Peyer's patch (tissue), 4 donors: ENCODE results near the gene BUB1B. TPM values are rescaled to one million over a fixed set of nuclear protein-coding genes. Genes with fewer than 3 reads are reported as not detected.

ENCODE experiments used
- DNase-seq, 3 donors: peaks; one replicate each; pipeline ENCODE4 v3.0.0-alpha.2; 2017 to 2019
- H3K27ac ChIP-seq, 4 donors: fragments of 200-600 bp; sonication (generic); one replicate each; pipeline ENCODE4 v1.5.1; 2016 to 2019
- H3K27me3 ChIP-seq, 2 donors: fragments of 200-600 bp; sonication (generic); one replicate each; pipeline ENCODE4 v1.5.1; 2019
- H3K36me3 ChIP-seq, 3 donors: fragments of 200-600 bp; sonication (generic); one replicate each; pipeline ENCODE4 v1.5.1; 2016 to 2019
- H3K4me1 ChIP-seq, 4 donors: fragments of 200-600 bp; sonication (generic); one replicate each; pipeline ENCODE4 v1.5.1; 2016 to 2019
- H3K4me3 ChIP-seq, 4 donors: fragments of 200-600 bp; sonication (generic); 1 replicate in 3 of 4; 2 replicates in 1 of 4; pipeline ENCODE4 v1.5.1; 2016 to 2019; ENCODE audit warnings: mild to moderate bottlenecking in 1 of 4
- H3K9me3 ChIP-seq, 4 donors: fragments of 200-600 bp; sonication (generic); one replicate each; pipeline ENCODE4 v1.5.1; 2016 to 2019; ENCODE audit warnings: mild to moderate bottlenecking in 1 of 4
- POLR2A ChIP-seq, 2 donors: fragments of 450-650 bp; IDR thresholded peaks; one replicate each; pipeline ENCODE4 v1.5.1; 2017; ENCODE audit warnings: antibody characterized with exemption in 2 of 2, mild to moderate bottlenecking in 2 of 2, moderate library complexity in 2 of 2
- total RNA-seq, 4 donors: library from RNA; depleted of rRNA; stranded (reverse); fragments of >200 nt; gene quantifications; one replicate each; pipeline ENCODE4 v1.1.0, GENCODE V29; 2016
- TF ChIP-seq, protein P1 (sequence below), 6 experiments: fragments of 450-650 bp in 4 of 6; fragments of 200-600 bp in 2 of 6; sonication (generic) in 1 of 6; IDR thresholded peaks; one replicate each; pipeline ENCODE4 v1.5.1; 2017 to 2019; ENCODE audit warnings: antibody characterized with exemption in 6 of 6, mild to moderate bottlenecking in 3 of 6, moderate library complexity in 1 of 6

The BUB1B gene
- total RNA-seq, 4 donors from 2014 or later: 10.6 to 120 (median 13.3) TPM

GRCh38 chr15:40249477-40250303 lies 88.8 kb downstream of the BUB1B start:
- TF ChIP-seq, protein P1, sequence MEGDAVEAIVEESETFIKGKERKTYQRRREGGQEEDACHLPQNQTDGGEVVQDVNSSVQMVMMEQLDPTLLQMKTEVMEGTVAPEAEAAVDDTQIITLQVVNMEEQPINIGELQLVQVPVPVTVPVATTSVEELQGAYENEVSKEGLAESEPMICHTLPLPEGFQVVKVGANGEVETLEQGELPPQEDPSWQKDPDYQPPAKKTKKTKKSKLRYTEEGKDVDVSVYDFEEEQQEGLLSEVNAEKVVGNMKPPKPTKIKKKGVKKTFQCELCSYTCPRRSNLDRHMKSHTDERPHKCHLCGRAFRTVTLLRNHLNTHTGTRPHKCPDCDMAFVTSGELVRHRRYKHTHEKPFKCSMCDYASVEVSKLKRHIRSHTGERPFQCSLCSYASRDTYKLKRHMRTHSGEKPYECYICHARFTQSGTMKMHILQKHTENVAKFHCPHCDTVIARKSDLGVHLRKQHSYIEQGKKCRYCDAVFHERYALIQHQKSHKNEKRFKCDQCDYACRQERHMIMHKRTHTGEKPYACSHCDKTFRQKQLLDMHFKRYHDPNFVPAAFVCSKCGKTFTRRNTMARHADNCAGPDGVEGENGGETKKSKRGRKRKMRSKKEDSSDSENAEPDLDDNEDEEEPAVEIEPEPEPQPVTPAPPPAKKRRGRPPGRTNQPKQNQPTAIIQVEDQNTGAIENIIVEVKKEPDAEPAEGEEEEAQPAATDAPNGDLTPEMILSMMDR (IDR thresholded peaks at IDR 0.05): no peak
- no peak for TF ChIP-seq POLR2A (IDR thresholded peaks at IDR 0.05)
- H3K27ac ChIP-seq: no peak overlapping the region
- no peaks in the 10 kb centered on the region for H3K36me3 ChIP-seq
- DNase-seq: peak in 1 of 3 donors; percentile 30
- no peak overlapping the region for H3K4me3 ChIP-seq
- peaks cover 0 to 17% (median 9%) of the 10 kb centered on the region in 4 donors for H3K4me1 ChIP-seq
- no peaks in the 10 kb centered on the region for H3K9me3 ChIP-seq
- no peaks in the 10 kb centered on the region for H3K27me3 ChIP-seq

DNA sequence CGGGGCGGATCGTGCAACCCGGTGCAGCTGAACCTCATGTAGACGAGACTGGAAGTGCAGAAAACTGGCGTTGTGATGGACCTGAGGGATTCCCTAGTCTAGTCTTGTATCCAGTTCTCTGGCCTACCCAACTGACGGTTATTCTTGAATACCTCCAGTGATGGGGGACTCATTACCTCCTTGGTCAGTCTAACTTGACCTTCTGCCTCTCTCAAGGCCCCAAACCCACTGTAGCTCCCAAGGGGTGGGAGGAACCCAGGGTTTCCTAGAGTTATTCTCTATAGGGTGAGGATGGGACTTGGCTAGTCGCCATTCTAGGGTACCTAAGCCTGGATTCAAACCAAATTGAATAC lies 89.4 kb downstream of the BUB1B start:
- peak in 1 of 3 donors; percentile 3 for DNase-seq
- no peak for TF ChIP-seq POLR2A (IDR thresholded peaks at IDR 0.05)
- TF ChIP-seq, protein P1 (IDR thresholded peaks at IDR 0.05): no peak

GRCh38 chr15:40250771-40251483 lies 90.1 kb downstream of the BUB1B start:
- H3K27ac ChIP-seq: no peak overlapping the region

More for the DNA sequence above, 89.4 kb downstream of the BUB1B start:
- H3K4me3 ChIP-seq: no peak overlapping the region
- no peak overlapping the region for H3K27ac ChIP-seq
- no peaks in the 10 kb centered on the region for H3K36me3 ChIP-seq
- H3K4me1 ChIP-seq: peaks cover 0 to 17% (median 9%) of the 10 kb centered on the region in 4 donors
- H3K9me3 ChIP-seq: no peaks in the 10 kb centered on the region
- H3K27me3 ChIP-seq: no peaks in the 10 kb centered on the region

DNA sequence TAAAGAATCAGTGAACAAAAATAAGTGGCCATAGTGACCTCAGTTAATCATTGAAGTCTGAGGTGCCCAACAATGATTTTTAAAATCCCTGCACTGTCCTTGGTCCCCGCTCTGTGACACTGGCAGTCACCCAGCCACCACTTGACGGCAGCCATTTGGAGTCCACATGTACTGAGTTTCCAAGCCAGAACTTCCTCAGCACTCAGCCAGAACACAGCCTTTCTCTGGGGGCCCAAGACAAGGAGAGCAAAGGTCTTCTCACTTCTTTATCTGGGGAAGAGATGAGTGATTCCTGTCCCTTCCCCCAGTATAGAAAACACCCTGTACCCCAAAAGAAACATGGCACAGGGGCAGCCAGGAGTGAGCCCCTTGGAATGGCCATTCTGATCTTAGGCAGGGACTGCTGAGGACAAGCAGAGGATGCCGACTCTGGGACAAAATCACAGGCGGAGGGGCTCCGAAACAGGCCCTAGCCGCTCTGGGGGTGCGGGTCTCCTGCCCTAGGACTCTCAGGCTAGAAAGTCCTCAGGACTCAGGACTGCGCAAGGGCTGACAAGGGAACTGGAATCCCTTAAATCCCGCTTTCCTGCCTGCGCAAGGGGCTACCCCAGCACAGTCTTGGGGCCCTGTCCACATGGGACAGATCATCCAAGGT lies 90.7 kb downstream of the BUB1B start:
- Histone ChIP-seq H3K4me1 (peaks cover 0 to 17% (median 9%) of the 10 kb centered on the region in 4 donors), H3K27me3 (no peaks in the 10 kb centered on the region), H3K27ac (no peak overlapping the region), H3K4me3 (no peak overlapping the region), H3K9me3 (no peaks in the 10 kb centered on the region), H3K36me3 (no peaks in the 10 kb centered on the region)
- TF ChIP-seq, protein P1 (IDR thresholded peaks at IDR 0.05): no peak
- no peak for TF ChIP-seq POLR2A (IDR thresholded peaks at IDR 0.05)
- DNase-seq: peak in 1 of 3 donors; percentile 24

More at GRCh38 chr15:40250771-40251483, 90.1 kb downstream of the BUB1B start:
- Histone ChIP-seq H3K4me3 (no peak overlapping the region), H3K27me3 (no peaks in the 10 kb centered on the region), H3K4me1 (peaks cover 0 to 17% (median 9%) of the 10 kb centered on the region in 4 donors), H3K9me3 (no peaks in the 10 kb centered on the region), H3K36me3 (no peaks in the 10 kb centered on the region)
- no peak for TF ChIP-seq POLR2A (IDR thresholded peaks at IDR 0.05)
- TF ChIP-seq, protein P1 (IDR thresholded peaks at IDR 0.05): no peak
- DNase-seq: peak in 1 of 3 donors; percentile 25

DNA sequence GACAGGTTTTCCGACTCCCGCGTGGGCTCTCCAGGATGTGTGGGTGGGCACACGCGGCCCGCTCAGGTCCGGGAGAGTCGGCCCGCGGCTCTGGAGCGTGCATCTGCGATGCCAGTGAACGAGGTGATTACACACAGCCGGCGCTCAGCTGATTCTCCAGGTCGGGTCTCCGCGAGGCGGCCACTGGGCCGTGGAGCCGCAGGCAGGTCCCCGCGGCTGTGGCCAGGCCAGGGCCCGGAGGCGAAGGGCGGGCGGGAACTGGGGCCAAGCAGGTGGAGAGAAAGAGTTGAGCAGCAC lies 91.2 kb downstream of the BUB1B start:
- peaks cover 0 to 17% (median 9%) of the 10 kb centered on the region in 4 donors for H3K4me1 ChIP-seq
- DNase-seq: no peak
- H3K4me3 ChIP-seq: peak overlapping the region; percentile 46 to 64 (median 61)
- H3K27ac ChIP-seq: no peak overlapping the region
- TF ChIP-seq, protein P1 (IDR thresholded peaks at IDR 0.05): no peak
- TF ChIP-seq POLR2A (IDR thresholded peaks at IDR 0.05): no peak
- H3K36me3 ChIP-seq: no peaks in the 10 kb centered on the region
- no peaks in the 10 kb centered on the region for H3K9me3 ChIP-seq
- H3K27me3 ChIP-seq: no peaks in the 10 kb centered on the region
